Measurements from ENCODE around the gene LRRC3C.
"Not testable (repeated sequence)": the region's sequence is repeated elsewhere in the genome, so short reads cannot be mapped to it uniquely, and the experiment has no call there.

Gene LRRC3C

GRCh38 chr17:39927101-39927928 lies at the start of gene LRRC3C, which contains the start of gene ORMDL3:
Gene LRRC3C (plus strand): TSS chr17:39927732. CDS start chr17:39941524, 13,792 bp downstream.
Gene ORMDL3 (minus strand): TSS chr17:39927601. CDS start chr17:39924203, 3,398 bp downstream.
- Mint-ChIP-seq H3K27me3 (no peaks in the 10 kb centered on the region), H3K9me3 (no peaks in the 10 kb centered on the region), H3K4me1 (peaks cover 53% of the 10 kb centered on the region), H3K4me3 (peak within 1 kb of the TSS; percentile 81), H3K36me3 (peaks cover 29% of the 10 kb centered on the region), H3K27ac (peak within 1 kb of the TSS; percentile 98)
- CTCF ChIA-PET: interaction anchor here (1.5 to 2.3 kb wide), 3 partner anchors 31 to 54 kb away, joined by 4 to 9 read pairs (median 8); partner anchors contain the start of gene PSMD3
- DNase-seq: peak; percentile 94

GRCh38 chr17:39886102-39886501 lies 41.4 kb upstream of the LRRC3C start:
- DNase-seq, H3K27ac Mint-ChIP-seq, H3K4me3 Mint-ChIP-seq, H3K36me3 Mint-ChIP-seq, H3K4me1 Mint-ChIP-seq, CTCF ChIA-PET, H3K9me3 Mint-ChIP-seq: not testable (repeated sequence)
- peaks cover 41% of the 10 kb centered on the region for H3K27me3 Mint-ChIP-seq

GRCh38 chr17:39887078-39887477 lies 40.5 kb upstream of the LRRC3C start:
- CTCF ChIA-PET: no interaction called here
- Mint-ChIP-seq H3K4me3 (no peak overlapping the region), H3K27ac (no peak overlapping the region), H3K36me3 (no peaks in the 10 kb centered on the region), H3K27me3 (peaks cover 39% of the 10 kb centered on the region), H3K4me1 (no peaks in the 10 kb centered on the region), H3K9me3 (no peaks in the 10 kb centered on the region)
- DNase-seq: no peak

GRCh38 chr17:39889200-39889599 lies 38.3 kb upstream of the LRRC3C start:
- CTCF ChIA-PET: interaction anchor here (1.1 kb wide), 1 partner anchor 24 kb away, joined by 4 read pairs; no protein-coding TSS in a partner anchor
- Mint-ChIP-seq H3K9me3 (no peaks in the 10 kb centered on the region), H3K4me1 (no peaks in the 10 kb centered on the region)

GRCh38 chr17:39894681-39895376 lies 32.7 kb upstream of the LRRC3C start:
- Mint-ChIP-seq H3K27me3 (peaks cover 19% of the 10 kb centered on the region), H3K4me1 (peaks cover 6% of the 10 kb centered on the region), H3K4me3 (no peak overlapping the region), H3K36me3 (peaks cover 6% of the 10 kb centered on the region), H3K27ac (no peak overlapping the region), H3K9me3 (no peaks in the 10 kb centered on the region)
- no peak for DNase-seq
- CTCF ChIA-PET: interaction anchor here (0.9 to 1.4 kb wide), 3 partner anchors 22 to 64 kb away, joined by 3 to 5 read pairs (median 3); no protein-coding TSS in a partner anchor

More at GRCh38 chr17:39889200-39889599, 38.3 kb upstream of the LRRC3C start:
- no peak for DNase-seq
- no peaks in the 10 kb centered on the region for H3K36me3 Mint-ChIP-seq
- no peak overlapping the region for H3K27ac Mint-ChIP-seq
- peaks cover 48% of the 10 kb centered on the region for H3K27me3 Mint-ChIP-seq
- H3K4me3 Mint-ChIP-seq: no peak overlapping the region

- H3K4me1 Mint-ChIP-seq: peaks cover 13% of the 10 kb centered on the region
- H3K36me3 Mint-ChIP-seq: peaks cover 19% of the 10 kb centered on the region
- no peak for DNase-seq
- no peak overlapping the region for H3K27ac Mint-ChIP-seq
- no peaks in the 10 kb centered on the region for H3K27me3 Mint-ChIP-seq
- H3K4me3 Mint-ChIP-seq: no peak overlapping the region
- no peaks in the 10 kb centered on the region for H3K9me3 Mint-ChIP-seq
- CTCF ChIA-PET: no interaction called here
These were observed 29.4 kb upstream of the LRRC3C start for GRCh38 chr17:39898088-39898487.

GRCh38 chr17:39899215-39899614 lies 28.3 kb upstream of the LRRC3C start:
- Mint-ChIP-seq H3K27ac (no peak overlapping the region), H3K27me3 (no peaks in the 10 kb centered on the region), H3K36me3 (peaks cover 24% of the 10 kb centered on the region), H3K4me1 (peaks cover 24% of the 10 kb centered on the region), H3K9me3 (no peaks in the 10 kb centered on the region), H3K4me3 (no peak overlapping the region)
- CTCF ChIA-PET: no interaction called here
- DNase-seq: no peak

GRCh38 chr17:39902027-39902426 lies 25.5 kb upstream of the LRRC3C start:
- H3K36me3 Mint-ChIP-seq: peaks cover 52% of the 10 kb centered on the region
- H3K27me3 Mint-ChIP-seq, DNase-seq, H3K9me3 Mint-ChIP-seq, H3K4me3 Mint-ChIP-seq, H3K27ac Mint-ChIP-seq: not testable (repeated sequence)
- H3K4me1 Mint-ChIP-seq: peaks cover 42% of the 10 kb centered on the region
- CTCF ChIA-PET: interaction anchor here (0.7 kb wide), 1 partner anchor 11 kb away, joined by 3 read pairs; no protein-coding TSS in a partner anchor

- H3K36me3 Mint-ChIP-seq: peaks cover 59% of the 10 kb centered on the region
- no peaks in the 10 kb centered on the region for H3K9me3 Mint-ChIP-seq
- H3K27me3 Mint-ChIP-seq: no peaks in the 10 kb centered on the region
- peaks cover 43% of the 10 kb centered on the region for H3K4me1 Mint-ChIP-seq
- H3K4me3 Mint-ChIP-seq: peak overlapping the region; percentile 23
- DNase-seq: peak; percentile 47
- CTCF ChIA-PET: interaction anchor here (1.6 kb wide), 1 partner anchor 23 kb away, joined by 3 read pairs; no protein-coding TSS in a partner anchor
- H3K27ac Mint-ChIP-seq: peak overlapping the region; percentile 90
These were observed 24.2 kb upstream of the LRRC3C start for GRCh38 chr17:39903158-39903884.

- Mint-ChIP-seq H3K27ac (no peak overlapping the region), H3K4me3 (no peak overlapping the region), H3K36me3 (peaks cover 60% of the 10 kb centered on the region), H3K4me1 (peaks cover 43% of the 10 kb centered on the region), H3K9me3 (no peaks in the 10 kb centered on the region), H3K27me3 (no peaks in the 10 kb centered on the region)
- DNase-seq: no peak
- CTCF ChIA-PET: interaction anchor here (1.6 kb wide), 1 partner anchor 21 kb away, joined by 3 read pairs; no protein-coding TSS in a partner anchor
These were observed 22.6 kb upstream of the LRRC3C start for GRCh38 chr17:39904990-39905288.

- H3K4me1 Mint-ChIP-seq: peaks cover 30% of the 10 kb centered on the region
These were observed 18.7 kb upstream of the LRRC3C start for GRCh38 chr17:39908789-39909352.

GRCh38 chr17:39913989-39914388 lies 13.5 kb upstream of the LRRC3C start:
- Mint-ChIP-seq H3K4me1 (peaks cover 29% of the 10 kb centered on the region), H3K27me3 (no peaks in the 10 kb centered on the region), H3K36me3 (peaks cover 67% of the 10 kb centered on the region), H3K4me3 (no peak overlapping the region), H3K9me3 (no peaks in the 10 kb centered on the region), H3K27ac (no peak overlapping the region)
- CTCF ChIA-PET: no interaction called here
- no peak for DNase-seq

More at GRCh38 chr17:39908789-39909352, 18.7 kb upstream of the LRRC3C start:
- no peaks in the 10 kb centered on the region for H3K9me3 Mint-ChIP-seq
- DNase-seq: no peak
- H3K27ac Mint-ChIP-seq: no peak overlapping the region
- CTCF ChIA-PET: interaction anchor here (1.0 to 1.2 kb wide), 2 partner anchors 118 to 254 kb away, joined by 3 read pairs; no protein-coding TSS in a partner anchor
- H3K4me3 Mint-ChIP-seq: no peak overlapping the region
- H3K36me3 Mint-ChIP-seq: peaks cover 71% of the 10 kb centered on the region
- H3K27me3 Mint-ChIP-seq: no peaks in the 10 kb centered on the region

- Mint-ChIP-seq H3K27me3 (no peaks in the 10 kb centered on the region), H3K9me3 (no peaks in the 10 kb centered on the region), H3K4me3 (no peak overlapping the region), H3K4me1 (peaks cover 41% of the 10 kb centered on the region), H3K36me3 (peaks cover 73% of the 10 kb centered on the region), H3K27ac (no peak overlapping the region)
- CTCF ChIA-PET: no interaction called here
- no peak for DNase-seq
These were observed 12.0 kb upstream of the LRRC3C start for GRCh38 chr17:39915559-39915958.

All from activated naive CD4-positive, alpha-beta T cell treated with anti-CD3 and anti-CD28 coated beads, Interleukin-2, amount 10 ng/mL, durations not matched to agents 7 days and 5 days (primary cell).